Measurements from ENCODE around the gene TENT4A.

TENT4A gene

GRCh38 chr5:6758236-6758635 lies 45.0 kb downstream of the TENT4A start:
- Histone ChIP-seq H3K79me2 (ENCODE audit: insufficient read depth, low read length) (peaks cover 3% of the 10 kb centered on the region; the same call in 1 of the 2 replicates), H3K27ac (ENCODE audit: low read length) (no peak overlapping the region), H2AFZ (ENCODE audit: low read depth, low read length) (no peak overlapping the region), H3K27me3 (ENCODE audit: insufficient read depth, low read length, poor library complexity) (no peaks in the 10 kb centered on the region), H3K9ac (ENCODE audit: low read depth, low read length) (no peak overlapping the region), H3K36me3 (ENCODE audit: insufficient read depth, low read length) (peaks cover 59% of the 10 kb centered on the region), H3K4me2 (ENCODE audit: insufficient read depth, low read length) (no peak overlapping the region), H3K4me3 (ENCODE audit: low read depth in 1 of 2, low read length in 2 of 2) (no peak overlapping the region), H3K4me1 (ENCODE audit: insufficient read depth, low read length) (no peaks in the 10 kb centered on the region), H4K20me1 (ENCODE audit: insufficient read depth, low read length) (peaks cover 28% of the 10 kb centered on the region; the same call in 1 of the 2 replicates), H3K9me3 (ENCODE audit: insufficient read depth, low read length, severe bottlenecking) (no peaks in the 10 kb centered on the region)
- TF ChIP-seq CTCF (IDR thresholded peaks at IDR 0.05; ENCODE audit: borderline replicate concordance, extremely low read depth, low read length, poor library complexity, severe bottlenecking) (no peak), EZH2 (IDR thresholded peaks at IDR 0.05; ENCODE audit: borderline replicate concordance, low read depth, low read length, severe bottlenecking) (no peak)
- ATAC-seq (ENCODE audit: insufficient read depth, low read depth) (0 out of 3 replicates have a peak, but pooled peaks have one; percentile 20), DNase-seq (no peak)

- Histone ChIP-seq H2AFZ (ENCODE audit: low read depth, low read length) (no peak overlapping the region), H3K4me3 (ENCODE audit: low read depth in 1 of 2, low read length in 2 of 2) (no peak overlapping the region), H3K4me1 (ENCODE audit: insufficient read depth, low read length) (no peaks in the 10 kb centered on the region), H4K20me1 (ENCODE audit: insufficient read depth, low read length) (peaks cover 23% of the 10 kb centered on the region; the same call in 1 of the 2 replicates), H3K9me3 (ENCODE audit: insufficient read depth, low read length, severe bottlenecking) (no peaks in the 10 kb centered on the region), H3K9ac (ENCODE audit: low read depth, low read length) (no peak overlapping the region), H3K4me2 (ENCODE audit: insufficient read depth, low read length) (no peak overlapping the region), H3K27ac (ENCODE audit: low read length) (no peak overlapping the region), H3K27me3 (ENCODE audit: insufficient read depth, low read length, poor library complexity) (no peaks in the 10 kb centered on the region), H3K36me3 (ENCODE audit: insufficient read depth, low read length) (peaks cover 55% of the 10 kb centered on the region), H3K79me2 (ENCODE audit: insufficient read depth, low read length) (no peaks in the 10 kb centered on the region)
- TF ChIP-seq EZH2 (IDR thresholded peaks at IDR 0.05; ENCODE audit: borderline replicate concordance, low read depth, low read length, severe bottlenecking) (no peak), CTCF (IDR thresholded peaks at IDR 0.05; ENCODE audit: borderline replicate concordance, extremely low read depth, low read length, poor library complexity, severe bottlenecking) (no peak)
- DNase-seq, result no peak
- no peak for ATAC-seq (ENCODE audit: insufficient read depth, low read depth)
These were observed 45.5 kb downstream of the TENT4A start for GRCh38 chr5:6758706-6759105.

GRCh38 chr5:6759401-6759800 lies 46.2 kb downstream of the TENT4A start:
- H3K36me3 ChIP-seq (ENCODE audit: insufficient read depth, low read length), result peaks cover 48% of the 10 kb centered on the region
- DNase-seq, result no peak

More at GRCh38 chr5:6759401-6759800, 46.2 kb downstream of the TENT4A start:
- Histone ChIP-seq H3K27me3 (ENCODE audit: insufficient read depth, low read length, poor library complexity) (no peaks in the 10 kb centered on the region), H3K79me2 (ENCODE audit: insufficient read depth, low read length) (no peaks in the 10 kb centered on the region), H3K9ac (ENCODE audit: low read depth, low read length) (no peak overlapping the region), H3K9me3 (ENCODE audit: insufficient read depth, low read length, severe bottlenecking) (no peaks in the 10 kb centered on the region), H2AFZ (ENCODE audit: low read depth, low read length) (no peak overlapping the region), H3K4me2 (ENCODE audit: insufficient read depth, low read length) (no peak overlapping the region), H3K4me1 (ENCODE audit: insufficient read depth, low read length) (no peaks in the 10 kb centered on the region), H3K4me3 (ENCODE audit: low read depth in 1 of 2, low read length in 2 of 2) (no peak overlapping the region), H4K20me1 (ENCODE audit: insufficient read depth, low read length) (peaks cover 18% of the 10 kb centered on the region; the same call in 1 of the 2 replicates), H3K27ac (ENCODE audit: low read length) (no peak overlapping the region)
- TF ChIP-seq CTCF (IDR thresholded peaks at IDR 0.05; ENCODE audit: borderline replicate concordance, extremely low read depth, low read length, poor library complexity, severe bottlenecking) (no peak), EZH2 (IDR thresholded peaks at IDR 0.05; ENCODE audit: borderline replicate concordance, low read depth, low read length, severe bottlenecking) (no peak)
- ATAC-seq (ENCODE audit: insufficient read depth, low read depth), result no peak

Data from DND-41 (cell line).